K562 (cell line): ENCODE data around the gene CHAF1A. TPM values are rescaled to one million over a fixed set of nuclear protein-coding genes. Genes with fewer than 3 reads are reported as not detected.

Experiments
- BHLHE40 ChIP-seq: IDR thresholded peaks from 2 replicates; pipeline ENCODE4 v1.6.1; 2011; ENCODE audit warnings: low read length, improper control_type of control experiment
- CEBPZ ChIP-seq: fragments of 150-350 bp; IDR thresholded peaks from 2 replicates; pipeline ENCODE4 v1.6.1; 2014; ENCODE audit warnings: low read depth, mild to moderate bottlenecking, low read length, borderline replicate concordance
- CXXC5 ChIP-seq: fragments of 250-450 bp; sonication (Bioruptor Pico); IDR thresholded peaks from 2 replicates; pipeline ENCODE4 v1.8.0; 2022; ENCODE audit warnings: inconsistent platforms, mild to moderate bottlenecking, moderate library complexity
- IRF2 ChIP-seq: sonication (generic); formaldehyde crosslinking; IDR thresholded peaks from 2 replicates; pipeline ENCODE4 v1.8.1; 2022; ENCODE audit warnings: mild to moderate bottlenecking, missing genetic modification reagents
- KLF1 ChIP-seq: fragments of 450-650 bp; IDR thresholded peaks from 2 replicates; pipeline ENCODE4 v1.6.1; 2016; ENCODE audit warnings: missing genetic modification characterization, missing compliant biosample characterization
- MTF1 ChIP-seq: fragments of 250-450 bp; sonication (Bioruptor Pico); IDR thresholded peaks from 2 replicates; pipeline ENCODE4 v1.9.0; 2021; ENCODE audit warnings: moderate library complexity, mild to moderate bottlenecking, inconsistent platforms, borderline replicate concordance
- NCOA1 ChIP-seq: fragments of 450-650 bp; IDR thresholded peaks from 2 replicates; pipeline ENCODE4 v1.6.1; 2016; ENCODE audit warnings: low read depth
- NCOR1 ChIP-seq: fragments of 450-650 bp; IDR thresholded peaks from 2 replicates; pipeline ENCODE4 v1.6.1; 2016; ENCODE audit warnings: mild to moderate bottlenecking, moderate library complexity
- TEAD4 ChIP-seq, 2 experiments: sonication (generic) in 1 of 2; formaldehyde crosslinking in 1 of 2; IDR thresholded peaks; 2 replicates each; pipeline versions ENCODE4 v1.6.1 to v1.8.0; 2012 to 2022; ENCODE audit warnings: borderline replicate concordance in 1 of 2, inconsistent platforms in 1 of 2, low read length in 1 of 2, mild to moderate bottlenecking in 1 of 2, missing genetic modification reagents in 1 of 2
- ZBTB11 ChIP-seq, 3 experiments: fragments of 200-800 bp in 1 of 3; fragments of 250-450 bp in 1 of 3; fragments of 450-650 bp in 1 of 3; sonication (Bioruptor Pico) in 1 of 3; sonication (Bioruptor generic) in 1 of 3; formaldehyde crosslinking in 1 of 3; IDR thresholded peaks; 2 replicates each; pipeline versions ENCODE4 v1.6.1 to v1.8.0; 2016 to 2022; ENCODE audit warnings: mild to moderate bottlenecking in 2 of 3, missing genetic modification characterization in 2 of 3, missing compliant biosample characterization in 1 of 3, moderate library complexity in 1 of 3
- ZBTB8A ChIP-seq: fragments of 450-650 bp; IDR thresholded peaks from 2 replicates; pipeline ENCODE4 v1.6.1; 2018; ENCODE audit warnings: mild to moderate bottlenecking, moderate library complexity; ENCODE audit not compliant: partially characterized antibody
- ZFP1 ChIP-seq: fragments of 450-650 bp; formaldehyde crosslinking; IDR thresholded peaks from 2 replicates; pipeline ENCODE4 v1.4.0; 2020; ENCODE audit warnings: mild to moderate bottlenecking, mixed read lengths
- ZFP91 ChIP-seq: sonication (generic); formaldehyde crosslinking; IDR thresholded peaks from 2 replicates; pipeline ENCODE4 v1.8.0; 2022; ENCODE audit warnings: mild to moderate bottlenecking, missing genetic modification reagents
- ZNF134 ChIP-seq: fragments of 250-450 bp; sonication (Bioruptor Pico); conservative IDR thresholded peaks from 2 replicates; pipeline ENCODE4 v1.4.0; 2020
- polyA plus RNA-seq, 8 experiments: library from polyadenylated mRNA; depleted of rRNA in 4 of 8; stranded (reverse) in 5 of 8; unstranded in 3 of 8; fragments of >200 nt; fragmentation: Nextera tagmentation in 2 of 8; fragmentation: Illumina TruSeq in 1 of 8; extraction: Ambion mirVana in 2 of 8; extraction: Trizol in 1 of 8; gene quantifications; 2 replicates each; pipeline versions ENCODE4 v1.2.1 to v1.2.3, GENCODE V29; 2011 to 2014; ENCODE audit warnings: inconsistent platforms in 1 of 8, missing spikeins in 1 of 8
- total RNA-seq, 7 experiments: library from RNA; depleted of rRNA in 6 of 7; stranded (reverse); fragments of >200 nt in 6 of 7; fragmentation: Illumina TruSeq in 2 of 7; extraction: Trizol in 2 of 7; gene quantifications; 2 replicates each; pipeline versions ENCODE4 v1.2.1 to v1.2.3, GENCODE V29; 2011 to 2021; ENCODE audit warnings: low replicate concordance in 1 of 7

The CHAF1A gene
- total and polyA plus RNA-seq, 9 of the 15 experiments (the other 6 are each of a cell fraction or from before 2014, with no cell fraction given) = 1.6 to 86.9 (median 45.2) TPM

GRCh38 chr19:4402171-4403004 lies at the start of gene CHAF1A (continued):
- TF ChIP-seq CEBPZ = no peak
- TF ChIP-seq ZFP91 (CRISPR knock-in tag) = no peak; the same call in 1 of the 2 replicates
- peak; percentile 88 for TF ChIP-seq BHLHE40
- no peak for TF ChIP-seq ZNF134
- no peak for TF ChIP-seq NCOR1
- TF ChIP-seq ZBTB8A = no peak
- peak; percentile 67; the same call in 1 of the 2 replicates for TF ChIP-seq NCOA1
- TF ChIP-seq KLF1 (tag) = peak; percentile 55; the same call in 1 of the 2 replicates
- no peak for TF ChIP-seq ZFP1 (CRISPR knock-in tag)
- no peak for TF ChIP-seq TEAD4 (IDR thresholded peaks at IDR 0.05; ENCODE audit: low read length)
- 0 out of 2 replicates have a peak, but pooled peaks have one; percentile 20 for TF ChIP-seq TEAD4 (CRISPR knock-in tag; IDR thresholded peaks at IDR 0.05; ENCODE audit: borderline replicate concordance)
- TF ChIP-seq ZBTB11 (CRISPR knock-in tag; IDR thresholded peaks at IDR 0.05) = no peak
- no peak for TF ChIP-seq MTF1 (CRISPR knock-in tag)
- TF ChIP-seq CXXC5 (CRISPR knock-in tag) = peak; percentile 96
- no peak for TF ChIP-seq IRF2 (CRISPR knock-in tag)
